ENCODE data around the gene CFAP99. TPM values are rescaled to one million over a fixed set of nuclear protein-coding genes. Genes with fewer than 3 reads are reported as not detected.

CFAP99 gene
- total and polyA plus RNA-seq, 9 of the 15 experiments (the other 6 are each of a cell fraction or from before 2014, with no cell fraction given) = 0.07 to 0.18 (median 0.09) TPM; not detected in 6

DNA sequence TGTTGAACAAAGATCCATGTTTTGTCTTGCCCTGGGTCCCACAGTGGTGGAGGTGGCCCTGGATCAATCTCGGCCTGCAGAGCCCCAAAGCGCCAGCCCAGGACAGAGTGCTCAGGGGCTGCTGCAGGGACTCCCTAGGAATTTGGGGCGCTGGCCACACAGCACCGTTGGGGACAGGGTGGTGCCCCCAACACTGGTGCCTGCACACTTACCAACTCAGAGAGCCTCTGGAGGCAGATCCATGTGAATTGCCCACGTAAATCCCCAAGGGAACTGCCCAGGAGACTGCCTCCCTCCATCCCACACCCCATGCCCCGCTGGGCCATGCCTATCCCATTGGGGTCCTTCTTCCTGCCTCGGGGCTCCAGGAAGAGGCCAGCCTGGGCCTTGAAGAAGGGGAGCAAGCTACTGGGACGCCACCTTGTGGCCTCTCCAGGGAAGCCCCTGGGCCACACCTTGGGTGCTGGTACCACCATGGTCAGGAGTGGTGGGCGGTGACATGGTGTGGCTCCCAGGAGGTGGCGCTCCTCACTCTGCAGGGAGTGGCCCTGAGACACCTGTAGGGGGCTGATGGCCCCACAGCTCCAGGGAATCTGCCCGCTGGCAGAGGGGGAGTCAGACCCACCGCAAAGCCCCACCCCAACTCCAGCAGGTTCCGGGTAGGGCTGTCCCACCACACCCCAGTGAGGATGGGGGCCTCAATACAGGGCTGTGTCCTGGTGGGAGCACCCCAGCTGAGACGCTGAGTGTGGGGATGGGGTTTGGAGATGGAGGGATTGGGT, 22.8 kb downstream of the CFAP99 start (continued):
- TF ChIP-seq, protein P1, sequence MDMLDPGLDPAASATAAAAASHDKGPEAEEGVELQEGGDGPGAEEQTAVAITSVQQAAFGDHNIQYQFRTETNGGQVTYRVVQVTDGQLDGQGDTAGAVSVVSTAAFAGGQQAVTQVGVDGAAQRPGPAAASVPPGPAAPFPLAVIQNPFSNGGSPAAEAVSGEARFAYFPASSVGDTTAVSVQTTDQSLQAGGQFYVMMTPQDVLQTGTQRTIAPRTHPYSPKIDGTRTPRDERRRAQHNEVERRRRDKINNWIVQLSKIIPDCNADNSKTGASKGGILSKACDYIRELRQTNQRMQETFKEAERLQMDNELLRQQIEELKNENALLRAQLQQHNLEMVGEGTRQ (CRISPR knock-in tag; IDR thresholded peaks at IDR 0.05) = no peak
- TF ChIP-seq MTA2 (IDR thresholded peaks at IDR 0.05; ENCODE audit: low read depth) (no peak), ETV5 (CRISPR knock-in tag; IDR thresholded peaks at IDR 0.05; ENCODE audit: low read depth) (no peak), ZNF232 (CRISPR knock-in tag; IDR thresholded peaks at IDR 0.05) (no peak), ZKSCAN8 (CRISPR knock-in tag; IDR thresholded peaks at IDR 0.05) (no peak), TOE1 (IDR thresholded peaks at IDR 0.05; ENCODE audit: borderline replicate concordance) (peak; percentile 59; the same call in 1 of the 2 replicates), TOE1 (CRISPR knock-in tag; IDR thresholded peaks at IDR 0.05; ENCODE audit: borderline replicate concordance, low read depth) (no peak), SREBF2 (CRISPR knock-in tag; IDR thresholded peaks at IDR 0.05) (no peak), CREM (IDR thresholded peaks at IDR 0.05; ENCODE audit: low read depth) (peak; percentile 70), CBX2 (IDR thresholded peaks at IDR 0.05; ENCODE audit: insufficient read depth, low read length, poor library complexity, severe bottlenecking) (no peak), ZNF830 (CRISPR knock-in tag; IDR thresholded peaks at IDR 0.05) (no peak), KDM4B (IDR thresholded peaks at IDR 0.05; ENCODE audit: borderline replicate concordance in 2 of 2, low read depth in 1 of 2) (peak in 1 of 2 experiments; percentile 50; a peak in 1 of 4 replicates), PRPF4 (IDR thresholded peaks at IDR 0.05; ENCODE audit: insufficient read depth, low read depth, low read length, poor library complexity, severe bottlenecking) (no peak), ZNF184 (CRISPR knock-in tag; IDR thresholded peaks at IDR 0.05) (no peak), FOS (IDR thresholded peaks at IDR 0.05; ENCODE audit: extremely low read depth, insufficient read length) (no peak), FOSL1 (tag; conservative IDR thresholded peaks at IDR 0.05) (no peak), CHD2 (IDR thresholded peaks at IDR 0.05; ENCODE audit: low read depth, low read length) (no peak), MECOM (CRISPR knock-in tag; IDR thresholded peaks at IDR 0.05) (no peak)
- TF ChIP-seq, protein P2, sequence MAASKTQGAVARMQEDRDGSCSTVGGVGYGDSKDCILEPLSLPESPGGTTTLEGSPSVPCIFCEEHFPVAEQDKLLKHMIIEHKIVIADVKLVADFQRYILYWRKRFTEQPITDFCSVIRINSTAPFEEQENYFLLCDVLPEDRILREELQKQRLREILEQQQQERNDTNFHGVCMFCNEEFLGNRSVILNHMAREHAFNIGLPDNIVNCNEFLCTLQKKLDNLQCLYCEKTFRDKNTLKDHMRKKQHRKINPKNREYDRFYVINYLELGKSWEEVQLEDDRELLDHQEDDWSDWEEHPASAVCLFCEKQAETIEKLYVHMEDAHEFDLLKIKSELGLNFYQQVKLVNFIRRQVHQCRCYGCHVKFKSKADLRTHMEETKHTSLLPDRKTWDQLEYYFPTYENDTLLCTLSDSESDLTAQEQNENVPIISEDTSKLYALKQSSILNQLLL (CRISPR knock-in tag; IDR thresholded peaks at IDR 0.05; ENCODE audit: borderline replicate concordance) = no peak
- TF ChIP-seq, protein P3, sequence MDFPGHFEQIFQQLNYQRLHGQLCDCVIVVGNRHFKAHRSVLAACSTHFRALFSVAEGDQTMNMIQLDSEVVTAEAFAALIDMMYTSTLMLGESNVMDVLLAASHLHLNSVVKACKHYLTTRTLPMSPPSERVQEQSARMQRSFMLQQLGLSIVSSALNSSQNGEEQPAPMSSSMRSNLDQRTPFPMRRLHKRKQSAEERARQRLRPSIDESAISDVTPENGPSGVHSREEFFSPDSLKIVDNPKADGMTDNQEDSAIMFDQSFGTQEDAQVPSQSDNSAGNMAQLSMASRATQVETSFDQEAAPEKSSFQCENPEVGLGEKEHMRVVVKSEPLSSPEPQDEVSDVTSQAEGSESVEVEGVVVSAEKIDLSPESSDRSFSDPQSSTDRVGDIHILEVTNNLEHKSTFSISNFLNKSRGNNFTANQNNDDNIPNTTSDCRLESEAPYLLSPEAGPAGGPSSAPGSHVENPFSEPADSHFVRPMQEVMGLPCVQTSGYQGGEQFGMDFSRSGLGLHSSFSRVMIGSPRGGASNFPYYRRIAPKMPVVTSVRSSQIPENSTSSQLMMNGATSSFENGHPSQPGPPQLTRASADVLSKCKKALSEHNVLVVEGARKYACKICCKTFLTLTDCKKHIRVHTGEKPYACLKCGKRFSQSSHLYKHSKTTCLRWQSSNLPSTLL (IDR thresholded peaks at IDR 0.05) = no peak
- TF ChIP-seq, protein P4, sequence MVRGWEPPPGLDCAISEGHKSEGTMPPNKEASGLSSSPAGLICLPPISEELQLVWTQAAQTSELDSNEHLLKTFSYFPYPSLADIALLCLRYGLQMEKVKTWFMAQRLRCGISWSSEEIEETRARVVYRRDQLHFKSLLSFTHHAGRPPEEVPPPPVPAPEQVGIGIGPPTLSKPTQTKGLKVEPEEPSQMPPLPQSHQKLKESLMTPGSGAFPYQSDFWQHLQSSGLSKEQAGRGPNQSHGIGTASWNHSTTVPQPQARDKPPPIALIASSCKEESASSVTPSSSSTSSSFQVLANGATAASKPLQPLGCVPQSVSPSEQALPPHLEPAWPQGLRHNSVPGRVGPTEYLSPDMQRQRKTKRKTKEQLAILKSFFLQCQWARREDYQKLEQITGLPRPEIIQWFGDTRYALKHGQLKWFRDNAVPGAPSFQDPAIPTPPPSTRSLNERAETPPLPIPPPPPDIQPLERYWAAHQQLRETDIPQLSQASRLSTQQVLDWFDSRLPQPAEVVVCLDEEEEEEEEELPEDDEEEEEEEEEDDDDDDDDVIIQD (CRISPR knock-in tag; IDR thresholded peaks at IDR 0.05) = no peak

Measured in K562 (cell line).